HG02571 (cell line): ENCODE measurements around the gene MCUR1.

ENCODE experiments used
- ATAC-seq: cut with Tn5 transposase; IDR thresholded peaks from one replicate; pipeline ENCODE4 v1.9.1; 2021; ENCODE audit warnings: mild to moderate bottlenecking, moderate library complexity; ENCODE audit not compliant: unreplicated experiment

The MCUR1 gene

DNA sequence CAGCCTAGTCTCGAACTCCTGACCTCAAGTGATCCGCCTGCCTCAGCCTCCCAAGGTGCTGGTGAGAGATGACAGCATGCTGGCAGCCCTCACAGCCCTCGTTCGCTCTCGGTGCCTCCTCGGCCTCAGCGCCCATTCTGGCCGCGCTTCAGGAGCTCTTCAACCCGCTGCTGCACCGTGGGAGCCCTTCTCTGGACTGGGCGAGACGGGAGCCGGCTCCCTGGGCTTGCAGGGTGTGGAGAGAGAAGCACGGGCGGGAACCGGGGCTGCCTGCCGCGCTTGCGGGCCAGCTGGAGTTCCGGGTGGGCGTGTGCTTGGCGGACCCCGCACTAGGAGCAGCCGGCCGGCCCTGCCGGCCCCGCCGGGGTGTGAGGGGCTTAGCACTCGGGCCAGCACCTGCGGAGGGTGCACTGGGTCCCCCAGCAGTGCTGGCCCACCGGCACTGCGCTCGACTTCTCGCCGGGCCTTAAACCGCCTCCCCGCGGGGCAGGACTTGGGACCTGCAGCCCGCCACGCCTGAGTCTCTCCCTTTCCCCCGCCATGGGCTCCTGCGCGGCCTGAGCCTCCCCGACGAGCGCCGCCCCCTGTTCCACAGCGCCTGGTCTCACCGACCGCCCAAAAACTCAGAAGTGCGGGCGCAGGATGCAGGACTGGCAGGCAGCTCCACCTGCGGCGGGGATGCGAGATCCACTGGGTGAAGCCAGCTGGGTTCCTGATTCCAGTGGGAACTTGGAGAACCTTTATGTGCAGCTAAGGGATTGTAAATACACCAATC, 71.2 kb downstream of the MCUR1 start:
- no peak for ATAC-seq

DNA sequence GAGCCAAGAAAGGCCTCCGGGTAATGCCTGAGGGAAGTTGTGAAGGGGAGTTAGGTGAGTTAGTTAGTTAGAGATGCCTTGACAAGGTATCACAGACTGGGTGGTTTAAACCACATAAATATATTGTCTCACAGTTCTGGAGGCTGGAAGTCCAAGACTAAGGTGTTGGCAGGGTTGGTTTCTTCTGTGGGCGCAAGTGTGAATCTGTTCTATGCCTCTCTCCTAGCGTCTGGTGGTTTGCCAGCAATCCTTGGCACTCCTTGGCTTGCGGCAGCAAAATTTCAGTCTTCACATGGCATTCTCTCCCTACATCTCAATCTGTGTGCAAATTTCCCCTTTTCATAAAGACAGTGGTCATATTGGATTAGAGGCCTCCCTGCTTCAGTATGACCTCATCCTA, 73.0 kb downstream of the MCUR1 start:
- ATAC-seq = no peak
